Islet of Langerhans (tissue), 1 donor: Measurements from ENCODE around the gene UCHL5.

Experiments used
- FAIRE-seq: peaks from one replicate; lab custom pipeline; 2011; peaks lifted over from hg19 to GRCh38; lab: Jason Lieb, UNC

UCHL5 gene, protein sequence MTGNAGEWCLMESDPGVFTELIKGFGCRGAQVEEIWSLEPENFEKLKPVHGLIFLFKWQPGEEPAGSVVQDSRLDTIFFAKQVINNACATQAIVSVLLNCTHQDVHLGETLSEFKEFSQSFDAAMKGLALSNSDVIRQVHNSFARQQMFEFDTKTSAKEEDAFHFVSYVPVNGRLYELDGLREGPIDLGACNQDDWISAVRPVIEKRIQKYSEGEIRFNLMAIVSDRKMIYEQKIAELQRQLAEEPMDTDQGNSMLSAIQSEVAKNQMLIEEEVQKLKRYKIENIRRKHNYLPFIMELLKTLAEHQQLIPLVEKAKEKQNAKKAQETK

DNA sequence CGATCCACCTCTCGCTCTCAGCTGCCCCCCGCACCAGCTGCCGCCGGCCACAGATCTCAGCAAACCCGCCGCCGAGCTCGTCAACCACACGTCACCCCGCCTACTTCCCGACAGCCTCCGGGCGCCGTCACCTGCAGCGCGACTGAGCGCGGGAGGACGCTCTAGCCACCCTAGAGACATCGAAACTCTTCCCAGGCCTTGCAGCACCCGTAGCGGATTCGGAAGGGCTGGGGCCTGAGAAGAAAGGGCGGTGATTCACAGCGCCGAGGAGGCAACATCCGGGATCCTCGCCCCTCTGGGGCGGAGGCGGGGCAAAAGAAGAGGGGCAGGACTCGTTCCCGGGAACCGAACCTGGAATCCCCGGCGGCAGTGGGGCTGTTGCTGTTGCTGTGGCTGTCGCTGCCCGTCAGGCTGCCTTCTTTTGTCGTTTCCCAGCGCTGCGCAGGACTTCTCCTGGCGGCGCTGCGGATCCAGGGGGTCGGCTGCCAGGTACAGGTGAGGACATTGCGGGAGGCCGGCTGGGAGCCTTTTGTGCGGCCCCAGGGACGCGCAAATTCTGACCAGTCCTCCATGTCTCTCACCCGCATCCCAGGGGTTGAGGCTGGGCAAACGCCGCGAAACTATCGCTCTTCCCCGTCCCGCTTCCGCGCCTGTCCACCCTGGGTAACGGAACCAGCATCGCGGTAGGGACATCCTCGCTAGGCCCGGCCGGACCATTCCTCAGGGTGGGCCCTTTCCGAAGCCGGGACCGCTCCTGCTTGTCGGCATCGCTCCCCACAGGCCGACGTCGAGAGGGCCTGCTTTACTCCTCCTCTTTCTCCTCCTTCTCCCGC is at the start of gene UCHL5, which contains the start of gene RO60:
TSS of gene UCHL5 (minus strand) at position 79 of the 833 bp plus-strand sequence. CDS start 100 bp downstream, outside the sequence.
TSS of gene RO60 (plus strand) at position 331 of the 833 bp plus-strand sequence. CDS start 9,443 bp downstream, outside the sequence.
- FAIRE-seq, result no peak

DNA sequence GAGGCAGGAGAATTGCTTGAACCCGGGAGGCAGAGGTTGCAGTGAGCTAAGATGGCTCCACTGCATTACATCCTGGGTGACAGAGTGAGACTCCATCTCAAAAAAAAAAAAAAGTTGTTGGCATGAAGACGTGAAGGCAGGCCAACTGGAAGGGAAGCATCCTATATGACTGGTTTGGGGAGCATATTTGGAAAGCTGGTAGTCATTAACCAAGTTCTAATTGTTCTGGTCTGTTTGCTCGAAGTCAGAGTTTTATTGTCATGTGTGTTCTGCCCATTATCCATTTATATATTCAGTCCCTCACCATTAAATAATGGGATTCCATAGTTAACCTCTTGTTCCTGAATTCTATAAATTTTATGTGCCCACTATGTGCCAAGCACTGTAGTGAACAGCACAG is 49.3 kb upstream of the UCHL5 start:
- FAIRE-seq, result no peak

DNA sequence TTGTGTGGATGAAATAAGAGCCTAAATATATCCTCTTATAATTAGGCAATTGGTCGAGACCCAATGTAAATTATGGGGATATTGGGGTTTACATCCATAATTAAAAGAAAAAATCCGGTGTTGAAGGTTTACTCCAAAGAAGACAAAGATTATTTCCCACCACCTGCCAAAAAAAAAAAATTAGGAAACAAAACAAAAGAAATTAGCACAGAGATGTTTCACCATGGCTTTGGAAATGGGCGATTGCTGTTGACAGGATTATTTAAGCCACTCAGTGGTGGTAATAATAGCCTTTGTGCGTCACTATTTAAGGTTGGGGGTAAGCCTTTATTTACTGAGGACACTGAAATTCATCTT is 46.6 kb upstream of the UCHL5 start:
- no peak for FAIRE-seq

DNA sequence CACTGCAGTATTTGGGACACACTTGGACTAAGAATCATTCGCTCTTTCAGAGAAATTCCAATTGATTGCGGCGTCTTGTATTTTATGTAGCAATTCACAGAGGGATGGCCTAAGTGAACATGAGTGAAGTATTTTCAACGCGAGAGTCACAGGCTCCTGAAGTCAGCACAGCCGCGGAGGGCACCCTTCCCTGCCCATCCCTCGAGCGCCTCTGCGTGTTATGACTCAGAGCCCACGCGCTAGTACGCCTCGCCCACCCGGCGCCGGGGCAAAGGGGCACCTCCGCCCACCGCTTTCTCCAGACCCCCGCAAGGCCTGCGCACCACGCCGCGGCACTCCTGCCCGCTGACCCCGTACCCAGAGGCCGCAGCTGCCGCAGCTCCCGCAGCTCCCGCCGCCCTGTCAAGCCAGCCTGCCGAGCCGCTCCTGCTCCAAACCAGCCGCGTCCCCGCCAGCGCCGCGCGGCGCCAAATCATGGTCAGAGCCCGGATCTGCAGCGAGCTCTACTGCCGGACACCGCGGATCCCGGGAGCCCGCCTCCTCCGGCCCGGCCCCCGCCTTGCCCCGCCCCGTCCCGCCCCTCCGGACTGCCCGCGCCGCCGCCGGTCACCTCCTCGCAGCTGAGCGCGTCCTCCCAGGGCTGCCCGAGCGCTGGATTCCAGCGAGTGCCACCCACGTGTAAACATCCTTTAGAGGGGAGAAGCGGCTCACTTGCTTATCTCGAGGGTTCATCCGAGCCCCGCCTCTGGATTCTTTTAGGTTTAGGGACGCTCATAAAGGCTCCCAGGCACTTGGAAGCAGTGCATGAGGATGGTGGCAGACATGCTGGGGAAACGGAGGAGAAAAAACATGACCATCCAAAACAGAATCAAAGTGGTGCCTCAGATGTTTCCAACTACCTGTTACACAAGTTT is 46.0 kb upstream of the UCHL5 start, which contains the start of gene GLRX2:
TSS of gene GLRX2 (minus strand) at position 508 of the 914 bp plus-strand sequence. CDS start at position 476, 32 bp downstream.
- FAIRE-seq, result no peak

DNA sequence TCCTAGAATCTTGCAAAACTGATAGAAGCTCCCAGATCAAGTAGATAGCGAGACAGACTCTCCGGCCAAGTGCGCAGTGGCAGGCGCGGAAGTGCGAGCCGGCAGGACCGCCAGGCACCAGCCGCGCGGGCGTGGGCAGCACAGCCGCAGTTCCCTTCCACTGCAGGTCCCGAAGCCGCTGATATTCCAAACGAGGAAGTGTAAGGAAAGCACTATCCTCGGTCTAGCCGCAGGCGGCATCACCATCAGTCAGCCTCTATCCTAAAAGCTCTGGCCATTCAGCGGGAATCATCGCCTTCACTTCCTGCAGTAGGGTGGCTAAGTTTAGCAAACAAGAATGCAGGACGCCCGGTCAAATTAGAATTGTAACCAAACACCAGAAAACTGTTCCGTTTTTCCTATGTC is 45.3 kb upstream of the UCHL5 start:
- FAIRE-seq, result no peak

DNA sequence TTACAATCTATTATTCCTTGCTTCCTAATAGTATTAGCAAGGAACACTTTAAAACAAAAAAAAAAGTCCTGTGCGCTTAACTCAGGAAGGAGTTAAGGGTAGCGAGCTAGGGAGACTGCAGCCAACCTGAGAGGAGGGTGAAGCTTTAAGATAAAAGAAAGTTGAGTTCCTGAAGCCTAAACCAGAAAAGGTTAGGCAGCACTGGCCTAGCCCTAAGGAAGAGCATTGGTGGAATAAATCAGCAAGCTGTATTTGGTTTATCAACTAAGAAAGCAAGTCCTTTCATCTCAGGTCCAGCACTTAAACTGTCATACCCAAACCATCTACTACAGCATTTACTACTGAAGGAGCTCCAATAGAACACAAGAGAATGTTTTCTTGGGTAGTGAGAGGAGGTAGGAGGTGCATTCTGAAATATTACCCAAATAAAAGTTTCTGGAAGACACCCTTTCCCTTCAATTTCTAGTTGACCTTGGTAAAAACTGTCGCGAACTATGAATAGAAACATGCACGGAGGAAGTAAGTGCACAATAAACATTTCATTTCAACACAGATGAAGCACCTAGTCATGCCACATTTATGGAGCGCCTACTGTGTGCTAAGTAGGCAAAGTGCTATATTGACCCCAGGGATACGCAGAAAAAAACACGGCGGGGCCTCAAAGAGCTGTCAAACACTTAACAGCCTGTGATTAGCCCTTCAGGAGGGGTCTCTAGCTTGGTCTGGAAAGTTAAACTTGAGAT is 44.8 kb upstream of the UCHL5 start:
- no peak for FAIRE-seq

DNA sequence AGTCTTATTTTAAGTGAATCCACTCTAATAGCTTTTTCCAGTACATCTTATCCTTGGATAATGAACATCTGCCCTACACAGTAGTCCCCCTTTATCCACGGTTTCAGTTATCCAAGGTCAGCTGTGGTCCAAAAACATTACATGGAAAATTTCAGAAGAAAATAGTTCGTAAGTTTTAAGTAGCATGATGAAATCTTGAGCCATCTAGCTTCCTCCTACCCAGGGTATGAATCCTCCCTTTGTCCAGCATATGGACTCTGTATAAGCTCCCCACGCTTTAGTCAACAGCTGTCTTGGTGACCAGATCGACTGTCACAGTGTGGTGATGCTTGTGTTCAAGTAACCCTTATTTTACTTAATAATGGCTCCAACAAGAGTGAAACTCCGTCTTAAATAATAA is 43.5 kb upstream of the UCHL5 start:
- no peak for FAIRE-seq

DNA sequence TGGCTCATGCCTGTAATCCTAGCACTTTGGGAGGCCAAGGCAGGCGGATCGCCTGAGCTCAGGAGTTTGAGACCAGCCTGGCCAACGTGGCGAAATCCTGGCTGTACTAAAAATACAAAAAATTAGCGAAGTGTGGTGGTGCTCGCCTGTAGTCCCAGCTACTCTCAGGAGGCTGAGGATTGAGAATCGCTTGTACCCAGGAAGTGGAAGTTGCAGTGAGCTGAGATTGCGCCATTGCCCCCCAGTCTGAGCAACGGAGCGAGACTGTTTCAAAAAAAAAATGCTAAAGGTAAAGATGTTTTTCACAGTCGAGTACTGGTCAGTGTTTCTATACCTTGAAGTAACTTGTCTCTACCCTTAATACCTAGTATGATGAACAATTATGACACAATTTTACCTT is 35.0 kb upstream of the UCHL5 start:
- FAIRE-seq, result no peak

DNA sequence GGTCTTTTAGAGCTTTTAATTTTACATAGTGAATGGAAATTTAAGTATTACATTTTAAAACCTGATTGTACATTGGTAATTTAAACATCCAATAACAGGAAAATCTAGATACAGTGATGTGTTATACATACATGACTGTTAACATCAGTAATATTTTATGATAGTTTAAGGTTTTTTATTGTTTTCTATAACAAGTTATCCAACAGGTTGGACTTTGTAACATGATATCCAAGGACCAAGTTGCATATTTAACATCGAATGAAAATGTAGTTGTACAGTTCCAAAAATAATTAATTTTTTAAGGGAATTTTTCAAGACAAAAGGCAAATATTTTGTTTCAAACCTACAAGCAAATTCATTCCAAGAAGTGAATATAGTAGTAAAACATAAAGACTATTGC is 31.7 kb upstream of the UCHL5 start:
- FAIRE-seq, result peak; percentile 81

DNA sequence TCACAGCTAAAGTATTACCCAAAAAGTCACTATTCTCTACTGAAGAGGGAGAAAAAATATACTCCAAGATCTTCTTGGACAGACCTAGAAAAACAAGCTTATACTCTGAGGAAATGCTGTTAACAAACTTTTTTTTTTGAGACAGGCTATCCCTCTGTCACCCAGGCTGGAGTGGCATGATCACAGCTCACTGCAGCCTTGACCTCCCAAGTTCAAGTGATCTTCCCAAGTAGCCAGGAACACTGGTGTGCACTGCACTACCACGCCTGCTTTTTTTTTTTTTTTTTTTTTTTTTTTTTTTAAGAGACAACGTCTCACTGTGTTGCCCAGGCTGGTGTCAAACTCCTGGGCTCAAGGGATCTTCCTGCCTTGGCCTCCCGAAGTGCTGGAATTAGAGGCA is 28.7 kb upstream of the UCHL5 start:
- FAIRE-seq, result no peak

DNA sequence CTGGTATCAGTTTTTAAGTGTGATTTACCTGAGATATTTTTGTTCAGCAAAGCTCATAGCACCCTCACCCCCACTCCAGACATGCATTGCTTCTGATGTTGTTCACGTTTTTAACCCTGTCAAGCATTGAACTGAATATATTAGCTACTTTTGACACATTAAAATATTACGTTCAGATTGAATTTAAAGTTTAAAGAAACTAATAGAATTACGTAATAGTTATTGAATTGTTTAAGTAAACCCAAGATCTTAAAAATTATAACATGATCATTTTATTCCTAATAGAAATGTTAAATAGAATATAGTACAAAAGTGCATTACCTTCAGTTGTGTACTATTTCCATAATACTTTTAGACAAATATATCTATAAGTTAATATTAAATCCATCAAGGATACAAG is 27.2 kb upstream of the UCHL5 start:
- FAIRE-seq, result peak; percentile 21

DNA sequence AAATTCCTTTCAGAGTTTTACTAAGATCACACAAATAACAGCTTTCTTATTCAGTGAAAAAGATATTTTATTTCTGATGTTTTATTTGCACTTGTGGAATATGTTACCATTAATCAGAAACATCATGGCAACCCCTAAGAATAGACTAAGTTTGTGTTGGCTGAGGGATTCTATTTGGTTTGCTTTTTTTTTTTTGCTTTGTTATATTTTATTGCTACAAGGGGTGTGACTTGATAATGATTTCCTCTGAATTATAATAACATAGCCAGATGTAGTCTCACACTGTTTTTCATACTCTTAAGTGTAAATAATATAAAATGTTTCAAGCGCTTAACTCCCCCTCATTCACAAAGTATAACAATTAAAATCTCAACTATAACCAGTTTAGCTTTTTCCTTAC is 26.1 kb upstream of the UCHL5 start:
- peak; percentile 13 for FAIRE-seq

DNA sequence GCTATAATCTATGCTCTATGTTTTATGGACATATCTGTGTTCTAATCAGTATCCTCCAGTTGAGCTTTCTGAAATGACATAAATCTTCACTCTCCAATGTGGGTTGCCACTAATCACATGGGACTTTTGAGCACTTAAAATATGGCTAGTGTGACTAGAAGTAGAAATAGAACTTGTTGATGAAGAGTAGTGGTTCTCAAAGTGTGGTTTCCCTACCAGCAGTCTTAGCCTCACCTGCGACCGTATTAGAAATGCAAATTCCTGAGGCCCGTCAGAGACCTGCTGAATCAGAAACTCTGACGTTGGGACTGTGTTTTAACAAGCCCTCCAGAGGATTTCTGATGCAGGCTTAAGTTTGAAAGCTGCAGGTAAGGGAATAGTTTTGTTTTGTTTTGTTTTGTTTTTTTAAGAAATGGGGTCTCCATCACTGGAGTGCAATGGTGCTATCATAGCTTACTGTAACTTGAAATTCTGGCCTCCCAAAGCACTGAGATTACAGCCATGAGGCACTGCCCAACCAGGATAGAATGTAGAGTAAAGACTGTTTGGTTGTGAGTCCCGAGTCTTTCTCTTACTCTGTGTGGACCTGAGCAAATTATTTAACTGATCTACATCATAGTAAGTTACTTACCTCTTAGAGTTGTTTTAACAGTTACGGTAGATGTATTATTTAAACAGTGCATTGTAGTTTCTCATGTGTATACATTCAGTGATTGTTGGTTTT is 24.4 kb upstream of the UCHL5 start:
- FAIRE-seq, result no peak

DNA sequence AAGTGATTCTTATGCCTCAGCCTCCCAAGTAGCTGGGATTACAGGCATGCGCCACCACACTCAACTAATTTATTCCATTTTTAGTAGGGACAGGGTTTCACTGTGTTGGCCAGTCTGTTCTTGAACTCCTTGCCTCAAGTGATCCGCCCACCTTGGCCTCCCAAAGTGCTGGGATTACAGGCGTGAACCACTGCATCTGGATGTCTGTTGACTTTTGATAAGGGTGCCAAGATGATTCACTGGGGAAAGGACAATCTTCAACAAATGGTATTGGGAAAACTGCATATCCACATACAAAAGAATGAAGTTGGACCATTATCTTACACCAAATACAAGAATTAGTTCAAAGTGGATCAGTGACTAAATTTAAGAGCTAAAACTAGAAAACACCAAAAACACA is 20.0 kb upstream of the UCHL5 start:
- FAIRE-seq, result no peak

DNA sequence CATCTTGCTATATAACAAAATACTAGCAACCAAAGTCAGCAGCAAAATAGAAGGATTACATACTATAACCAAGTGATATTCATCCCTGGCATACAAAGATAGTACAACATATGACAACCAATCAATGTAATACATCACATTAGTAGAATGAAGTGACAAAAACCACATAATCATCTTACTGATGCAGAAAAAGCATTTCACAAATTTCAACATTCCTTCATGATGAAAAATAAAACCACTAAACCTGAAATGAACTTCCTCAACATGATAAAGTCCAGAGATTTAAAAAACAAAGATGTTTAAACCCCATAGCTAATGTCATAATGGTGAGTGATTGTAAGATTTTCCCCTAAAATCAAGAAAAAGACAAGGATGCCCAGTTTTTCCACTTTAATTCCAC is 18.8 kb upstream of the UCHL5 start:
- no peak for FAIRE-seq

DNA sequence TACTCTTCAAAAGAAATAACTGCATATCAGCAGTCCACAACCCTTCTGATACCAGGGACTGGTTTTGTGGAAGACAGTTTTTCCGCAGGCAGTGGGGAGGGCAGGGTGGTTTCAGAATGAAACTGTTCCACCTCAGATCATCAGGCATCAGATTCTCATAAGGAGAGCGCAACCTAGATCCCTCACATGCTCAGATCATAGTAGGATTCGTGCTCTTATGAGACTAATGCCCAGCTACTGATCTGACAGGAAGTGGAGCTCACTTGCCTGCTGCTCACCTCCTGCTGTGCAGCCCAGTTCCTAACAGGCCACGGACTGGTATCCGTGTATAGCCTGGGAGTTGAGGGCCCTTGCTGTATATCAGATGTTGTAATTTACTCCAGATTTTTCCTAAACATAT is 11.8 kb upstream of the UCHL5 start:
- no peak for FAIRE-seq

DNA sequence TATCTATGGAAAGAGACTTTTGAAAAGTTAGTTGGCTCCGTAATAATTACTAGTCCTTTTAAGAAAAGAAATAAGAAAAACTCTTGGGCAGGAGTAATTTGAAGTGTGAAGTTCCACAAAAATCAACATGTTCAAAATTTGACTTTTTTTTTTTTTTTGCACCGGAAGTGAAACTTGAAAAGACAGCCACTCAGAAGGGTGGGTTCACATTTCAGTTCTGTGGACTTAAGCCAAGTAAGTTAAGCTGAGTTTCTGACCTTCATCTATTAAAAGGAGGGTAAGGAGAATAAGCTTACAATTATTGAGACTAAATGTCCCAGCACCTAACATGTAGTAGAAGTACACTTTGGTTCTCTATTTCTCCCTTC is 11.2 kb upstream of the UCHL5 start:
- FAIRE-seq, result no peak

DNA sequence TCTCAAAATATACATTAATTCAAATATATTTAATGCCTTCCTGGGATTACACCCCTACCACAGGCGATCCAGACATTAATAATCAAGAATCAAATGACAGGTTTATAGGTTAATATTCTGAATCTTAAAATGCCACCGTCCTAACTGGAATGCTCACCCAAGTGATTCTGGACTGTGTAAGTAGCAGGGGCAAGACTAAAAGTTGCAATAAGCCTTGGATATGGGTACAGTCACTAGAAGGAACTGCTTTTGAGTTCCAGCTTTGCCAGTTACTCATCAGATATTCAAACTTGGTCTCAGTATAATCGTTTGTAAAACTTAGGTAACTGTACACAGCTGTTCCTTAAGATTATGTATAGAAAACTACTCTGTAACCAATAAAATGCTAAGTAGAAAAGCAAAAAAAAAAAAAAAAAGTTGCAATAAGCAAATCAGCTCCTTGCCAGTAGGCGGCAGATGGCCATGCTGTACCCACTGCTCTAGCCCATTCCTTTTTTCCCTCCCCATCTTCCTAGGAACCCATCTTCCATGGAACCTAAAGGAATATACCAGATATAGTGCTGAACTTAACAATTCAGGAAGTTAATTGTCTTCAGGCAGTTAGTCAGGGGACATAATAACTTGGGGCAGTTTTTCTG is 10.7 kb upstream of the UCHL5 start:
- no peak for FAIRE-seq

DNA sequence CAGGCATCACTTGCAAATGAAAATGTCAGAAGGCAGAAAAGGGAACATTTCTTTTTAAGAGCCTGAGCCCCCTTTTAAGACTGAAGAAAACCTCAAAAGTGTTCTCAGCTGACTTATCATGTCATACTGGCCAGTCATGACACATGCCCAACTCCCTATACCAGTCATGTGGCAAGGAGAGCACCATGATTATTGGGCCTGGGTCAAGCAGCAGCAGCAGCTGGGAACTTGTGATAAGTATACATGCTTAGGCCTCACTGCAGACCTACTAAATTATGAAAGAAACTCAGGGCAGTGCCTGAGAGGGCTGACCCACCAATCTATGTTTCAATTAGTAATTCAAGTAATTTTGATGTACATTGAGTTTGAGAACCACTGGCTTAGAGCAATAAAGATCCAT is 8.9 kb upstream of the UCHL5 start:
- no peak for FAIRE-seq

DNA sequence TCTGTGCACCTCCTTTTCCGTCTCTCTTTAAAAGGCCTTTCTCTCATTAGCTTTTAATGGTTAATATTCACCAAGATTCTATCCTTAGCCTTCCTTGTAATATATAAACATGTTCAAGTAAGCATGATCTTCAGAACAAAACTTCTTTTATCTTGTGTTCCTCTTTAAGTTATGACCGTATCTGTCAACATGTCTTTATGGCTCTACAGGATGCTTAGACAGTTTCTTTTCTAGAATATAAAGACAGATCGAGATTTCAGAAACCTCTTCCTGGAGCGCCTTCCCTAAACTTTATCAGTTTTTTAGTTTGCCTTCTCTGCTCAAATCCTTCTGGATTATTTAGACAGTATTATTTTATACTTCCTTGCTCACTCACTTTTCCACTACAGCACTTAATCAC is 7.4 kb upstream of the UCHL5 start:
- FAIRE-seq, result no peak

DNA sequence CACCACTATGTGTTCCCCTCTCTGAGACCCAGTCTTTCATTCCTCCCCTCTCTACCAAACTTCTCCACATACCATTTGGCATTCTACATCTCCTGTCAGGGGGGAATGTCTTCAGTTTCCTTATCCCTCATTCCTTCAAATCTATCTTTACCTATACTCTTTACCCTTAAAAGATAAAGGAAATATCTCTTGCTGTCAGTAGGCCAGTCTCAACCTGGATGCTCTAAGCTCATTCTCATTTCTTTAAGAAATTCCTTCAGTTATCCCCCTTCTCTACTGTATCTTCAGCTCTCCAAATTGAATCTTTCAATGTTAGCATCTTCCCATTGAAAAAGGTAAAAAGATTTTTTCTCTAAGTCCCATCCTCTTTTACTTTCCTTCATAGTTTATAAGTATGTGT is 6.8 kb upstream of the UCHL5 start:
- FAIRE-seq, result no peak
